Ishikawa (cell line): ENCODE measurements around the gene FAXDC2.

Experiments used
- CEBPB ChIP-seq: IDR thresholded peaks from 2 replicates; pipeline ENCODE4 v1.6.1; 2012
- CREB1 ChIP-seq: IDR thresholded peaks from 2 replicates; pipeline ENCODE4 v1.6.1; 2012; ENCODE audit warnings: low read depth
- EGR1 ChIP-seq: IDR thresholded peaks from 2 replicates; pipeline ENCODE4 v1.6.1; 2012
- EP300 ChIP-seq: IDR thresholded peaks from 2 replicates; pipeline ENCODE4 v1.6.1; 2012; ENCODE audit warnings: borderline replicate concordance
- FOXM1 ChIP-seq: IDR thresholded peaks from 2 replicates; pipeline ENCODE4 v1.6.1; 2012; ENCODE audit warnings: low read depth, borderline replicate concordance
- MAX ChIP-seq: IDR thresholded peaks from 2 replicates; pipeline ENCODE4 v1.6.1; 2012
- NFIC ChIP-seq: IDR thresholded peaks from 2 replicates; pipeline ENCODE4 v1.6.1; 2012
- RAD21 ChIP-seq: IDR thresholded peaks from 2 replicates; pipeline ENCODE4 v1.6.1; 2012; ENCODE audit warnings: low read depth
- REST ChIP-seq: IDR thresholded peaks from 2 replicates; pipeline ENCODE4 v1.6.1; 2012; ENCODE audit warnings: low read depth, mild to moderate bottlenecking
- TAF1 ChIP-seq: IDR thresholded peaks from 2 replicates; pipeline ENCODE4 v1.6.1; 2012; ENCODE audit warnings: low read depth, mild to moderate bottlenecking
- TCF12 ChIP-seq: IDR thresholded peaks from 2 replicates; pipeline ENCODE4 v1.6.1; 2012; ENCODE audit warnings: low read depth
- TEAD4 ChIP-seq: IDR thresholded peaks from 2 replicates; pipeline ENCODE4 v1.6.1; 2012
- YY1 ChIP-seq: IDR thresholded peaks from 2 replicates; pipeline ENCODE4 v1.6.1; 2012; ENCODE audit warnings: low read depth
- ZBTB7A ChIP-seq: IDR thresholded peaks from 2 replicates; pipeline ENCODE4 v1.6.1; 2012; ENCODE audit warnings: low read depth
- TF ChIP-seq, protein P1 (sequence below): IDR thresholded peaks from 2 replicates; pipeline ENCODE4 v1.6.1; 2012

Gene FAXDC2

DNA sequence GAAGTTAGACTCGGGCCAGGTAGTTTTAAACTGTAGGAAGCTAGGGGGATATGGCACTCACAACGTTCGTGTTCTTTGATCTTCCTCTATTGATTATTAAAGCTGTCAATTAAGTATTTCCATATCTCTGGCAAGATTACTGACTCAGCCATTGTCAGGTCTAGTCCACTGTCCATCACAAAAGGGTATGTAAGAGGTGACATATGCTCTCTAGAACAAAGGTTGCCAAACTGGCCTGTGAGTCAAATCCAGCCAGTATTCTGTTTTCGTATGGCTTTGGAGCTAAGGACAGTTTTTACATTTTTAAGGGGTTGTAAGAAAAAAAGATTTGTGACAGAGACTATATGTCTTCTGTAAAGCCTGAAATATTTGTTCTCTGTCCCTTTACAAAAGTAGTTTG lies 44.2 kb downstream of the FAXDC2 start:
- TF ChIP-seq EP300: no peak
- TF ChIP-seq TAF1: no peak
- TF ChIP-seq CREB1: no peak
- TF ChIP-seq ZBTB7A: no peak
- TF ChIP-seq, protein P1, sequence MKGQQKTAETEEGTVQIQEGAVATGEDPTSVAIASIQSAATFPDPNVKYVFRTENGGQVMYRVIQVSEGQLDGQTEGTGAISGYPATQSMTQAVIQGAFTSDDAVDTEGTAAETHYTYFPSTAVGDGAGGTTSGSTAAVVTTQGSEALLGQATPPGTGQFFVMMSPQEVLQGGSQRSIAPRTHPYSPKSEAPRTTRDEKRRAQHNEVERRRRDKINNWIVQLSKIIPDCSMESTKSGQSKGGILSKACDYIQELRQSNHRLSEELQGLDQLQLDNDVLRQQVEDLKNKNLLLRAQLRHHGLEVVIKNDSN: no peak
- no peak for TF ChIP-seq RAD21
- TF ChIP-seq TCF12: no peak
- TF ChIP-seq TEAD4: no peak
- TF ChIP-seq CEBPB: no peak
- TF ChIP-seq YY1: no peak
- TF ChIP-seq EGR1: no peak
- no peak for TF ChIP-seq REST
- no peak for TF ChIP-seq MAX
- TF ChIP-seq FOXM1: no peak
- no peak for TF ChIP-seq NFIC

GRCh38 chr5:154802050-154802449 lies 48.4 kb downstream of the FAXDC2 start:
- TF ChIP-seq REST: no peak
- TF ChIP-seq ZBTB7A: no peak
- TF ChIP-seq TEAD4: no peak
- TF ChIP-seq TCF12: no peak
- no peak for TF ChIP-seq TAF1
- no peak for TF ChIP-seq FOXM1
- TF ChIP-seq EGR1: no peak
- TF ChIP-seq EP300: no peak
- TF ChIP-seq, protein P1: no peak
- TF ChIP-seq CREB1: no peak
- TF ChIP-seq MAX: no peak
- TF ChIP-seq RAD21: no peak
- no peak for TF ChIP-seq YY1
- TF ChIP-seq CEBPB: no peak
- no peak for TF ChIP-seq NFIC

DNA sequence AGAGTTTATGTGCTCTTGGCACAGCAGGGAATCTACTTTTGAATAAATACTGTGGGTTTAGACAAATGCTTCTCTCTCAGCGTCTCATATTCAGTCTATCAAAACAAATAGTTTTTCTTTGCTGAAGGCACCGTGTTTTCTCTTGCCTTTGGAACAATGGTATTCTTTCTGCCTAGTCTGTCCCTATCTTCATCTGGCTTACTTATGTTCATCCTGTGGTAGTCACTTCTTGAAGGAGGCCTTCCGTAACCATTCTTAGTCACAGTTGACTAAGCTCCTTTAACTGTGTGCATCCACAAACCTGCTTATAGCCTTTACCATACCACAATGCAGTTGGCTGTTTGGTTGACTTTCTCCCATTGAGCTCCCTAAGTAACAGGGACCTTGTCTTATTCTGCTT lies 49.3 kb downstream of the FAXDC2 start:
- TF ChIP-seq, protein P1: no peak
- TF ChIP-seq TCF12: no peak
- no peak for TF ChIP-seq CEBPB
- TF ChIP-seq REST: no peak
- no peak for TF ChIP-seq YY1
- TF ChIP-seq EP300: no peak
- TF ChIP-seq TEAD4: no peak
- no peak for TF ChIP-seq FOXM1
- no peak for TF ChIP-seq RAD21
- no peak for TF ChIP-seq MAX
- no peak for TF ChIP-seq ZBTB7A
- no peak for TF ChIP-seq TAF1
- no peak for TF ChIP-seq CREB1
- TF ChIP-seq EGR1: no peak
- no peak for TF ChIP-seq NFIC

GRCh38 chr5:154800582-154800981 lies 49.8 kb downstream of the FAXDC2 start:
- TF ChIP-seq FOXM1: no peak
- TF ChIP-seq, protein P1: no peak
- TF ChIP-seq TEAD4: no peak
- no peak for TF ChIP-seq TCF12
- TF ChIP-seq REST: no peak
- TF ChIP-seq TAF1: no peak
- no peak for TF ChIP-seq CREB1
- TF ChIP-seq NFIC: no peak
- TF ChIP-seq ZBTB7A: no peak
- no peak for TF ChIP-seq EP300
- no peak for TF ChIP-seq CEBPB
